HepG2 (cell line): ENCODE results near the gene VEZF1. TPM values are rescaled to one million over a fixed set of nuclear protein-coding genes. Genes with fewer than 3 reads are reported as not detected.

Experiments
- ARID2 ChIP-seq: sonication (generic); formaldehyde crosslinking; IDR thresholded peaks from 2 replicates; pipeline ENCODE4 v1.8.1; 2022; ENCODE audit warnings: mild to moderate bottlenecking, missing genetic modification reagents, borderline replicate concordance
- ARNTL ChIP-seq: sonication (generic); formaldehyde crosslinking; IDR thresholded peaks from 2 replicates; pipeline ENCODE4 v1.4.0; 2020; ENCODE audit warnings: mild to moderate bottlenecking, missing genetic modification reagents
- ATF7-NPFF ChIP-seq: sonication (generic); formaldehyde crosslinking; IDR thresholded peaks from 2 replicates; pipeline ENCODE4 v1.8.1; 2023; ENCODE audit warnings: mild to moderate bottlenecking, low read depth, missing genetic modification reagents, moderate library complexity
- CHD4 ChIP-seq: fragments of 200-600 bp; sonication (generic); IDR thresholded peaks from 2 replicates; pipeline ENCODE4 v1.7.0; 2017; ENCODE audit warnings: mild to moderate bottlenecking, low read length, borderline replicate concordance
- FOXP1 ChIP-seq, 2 experiments: fragments of 450-650 bp in 1 of 2; IDR thresholded peaks; 2 replicates each; pipeline ENCODE4 v1.6.1; 2017 to 2018; ENCODE audit warnings: antibody characterized with exemption in 1 of 2
- KDM1A ChIP-seq: IDR thresholded peaks from 2 replicates; pipeline ENCODE4 v1.6.1; 2016; ENCODE audit warnings: missing compliant biosample characterization
- KMT2A ChIP-seq: sonication (generic); formaldehyde crosslinking; IDR thresholded peaks from 2 replicates; pipeline ENCODE4 v1.4.0; 2020; ENCODE audit warnings: missing genetic modification reagents
- MBD4 ChIP-seq: IDR thresholded peaks from 2 replicates; pipeline ENCODE4 v1.6.1; 2012; ENCODE audit warnings: low read length, inconsistent platforms, borderline replicate concordance
- MEIS2 ChIP-seq: sonication (generic); formaldehyde crosslinking; IDR thresholded peaks from 2 replicates; pipeline ENCODE4 v1.9.0; 2021; ENCODE audit warnings: mild to moderate bottlenecking, missing genetic modification reagents
- NCOA2 ChIP-seq: sonication (generic); formaldehyde crosslinking; IDR thresholded peaks from 2 replicates; pipeline ENCODE4 v1.8.0; 2022; ENCODE audit warnings: inconsistent platforms
- NFIB ChIP-seq: sonication (generic); formaldehyde crosslinking; IDR thresholded peaks from 2 replicates; pipeline ENCODE4 v1.9.0; 2021; ENCODE audit warnings: missing genetic modification reagents, mild to moderate bottlenecking, borderline replicate concordance
- SOX5 ChIP-seq: IDR thresholded peaks from 2 replicates; pipeline ENCODE4 v1.6.1; 2016; ENCODE audit warnings: borderline replicate concordance
- SOX6 ChIP-seq, 2 experiments: fragments of 450-650 bp in 1 of 2; sonication (generic) in 1 of 2; formaldehyde crosslinking in 1 of 2; IDR thresholded peaks; 2 replicates each; pipeline versions ENCODE4 v1.4.0 to v1.6.1; 2017 to 2020; ENCODE audit warnings: antibody characterized with exemption in 1 of 2, mild to moderate bottlenecking in 1 of 2, missing genetic modification reagents in 1 of 2
- STAT5B ChIP-seq: sonication (generic); formaldehyde crosslinking; IDR thresholded peaks from 2 replicates; pipeline ENCODE4 v1.4.0; 2020; ENCODE audit warnings: missing genetic modification reagents
- SYNCRIP ChIP-seq: fragments of 200-400 bp; formaldehyde crosslinking; IDR thresholded peaks from 2 replicates; pipeline ENCODE4 v1.6.1; 2018; ENCODE audit warnings: mild to moderate bottlenecking, low read depth, low read length; ENCODE audit not compliant: insufficient read depth
- YEATS2 ChIP-seq: sonication (generic); formaldehyde crosslinking; IDR thresholded peaks from 2 replicates; pipeline ENCODE4 v1.4.0; 2020; ENCODE audit warnings: missing genetic modification reagents, borderline replicate concordance
- ZKSCAN1 ChIP-seq: fragments of 150-350 bp; IDR thresholded peaks from 2 replicates; pipeline ENCODE4 v1.6.1; 2014; ENCODE audit warnings: low read length
- ZMYM3 ChIP-seq: sonication (generic); formaldehyde crosslinking; IDR thresholded peaks from 2 replicates; pipeline ENCODE4 v1.5.1; 2020; ENCODE audit warnings: mild to moderate bottlenecking, missing genetic modification reagents
- ZNF124 ChIP-seq: sonication (generic); formaldehyde crosslinking; IDR thresholded peaks from 2 replicates; pipeline ENCODE4 v1.4.0; 2020; ENCODE audit warnings: missing genetic modification reagents
- ZNF282 ChIP-seq: fragments of 450-650 bp; IDR thresholded peaks from 2 replicates; pipeline ENCODE4 v1.6.1; 2018; ENCODE audit not compliant: partially characterized antibody
- ZNF337 ChIP-seq: sonication (generic); formaldehyde crosslinking; IDR thresholded peaks from 2 replicates; pipeline ENCODE4 v1.5.1; 2020; ENCODE audit warnings: missing genetic modification reagents, low read depth, mild to moderate bottlenecking, borderline replicate concordance
- ZNF678 ChIP-seq: sonication (generic); formaldehyde crosslinking; IDR thresholded peaks from 2 replicates; pipeline ENCODE4 v1.4.0; 2020; ENCODE audit warnings: mild to moderate bottlenecking, missing genetic modification reagents
- ZSCAN22 ChIP-seq: sonication (generic); formaldehyde crosslinking; IDR thresholded peaks from 2 replicates; pipeline ENCODE4 v1.4.0; 2020; ENCODE audit warnings: mild to moderate bottlenecking, missing genetic modification reagents
- polyA plus RNA-seq, 8 experiments: library from polyadenylated mRNA; depleted of rRNA in 3 of 8; stranded (reverse) in 7 of 8; unstranded in 1 of 8; fragments of >200 nt; fragmentation: Illumina TruSeq in 4 of 8; extraction: Trizol in 4 of 8; gene quantifications; 2 replicates each; pipeline versions ENCODE4 v1.2.1 to v1.2.3, GENCODE V29; 2011 to 2016; ENCODE audit warnings: low read depth in 4 of 8, missing spikeins in 1 of 8, mixed read lengths in 1 of 8; ENCODE audit not compliant: insufficient read depth in 1 of 8
- total RNA-seq, 5 experiments: library from RNA; depleted of rRNA; stranded (reverse); fragments of >200 nt; fragmentation: Illumina TruSeq; extraction: Trizol; gene quantifications; 2 replicates each; pipeline ENCODE4 v1.2.3, GENCODE V29; 2016; ENCODE audit warnings: low read depth in 1 of 5
- TF ChIP-seq, protein P1 (sequence below): sonication (generic); formaldehyde crosslinking; IDR thresholded peaks from 2 replicates; pipeline ENCODE4 v1.5.0; 2020; ENCODE audit warnings: mild to moderate bottlenecking, missing genetic modification reagents, borderline replicate concordance
- TF ChIP-seq, protein P2 (sequence below): sonication (generic); formaldehyde crosslinking; IDR thresholded peaks from 2 replicates; pipeline ENCODE4 v1.5.0; 2020; ENCODE audit warnings: missing genetic modification reagents
- TF ChIP-seq, protein P3 (sequence below): sonication (generic); formaldehyde crosslinking; IDR thresholded peaks from 2 replicates; pipeline ENCODE4 v1.4.0; 2020; ENCODE audit warnings: mild to moderate bottlenecking, missing genetic modification reagents, borderline replicate concordance

The VEZF1 gene
- total and polyA plus RNA-seq, 2 of the 13 experiments (the other 11 are each of a cell fraction or from before 2014, with no cell fraction given), result 45.9 to 49.7 TPM

DNA sequence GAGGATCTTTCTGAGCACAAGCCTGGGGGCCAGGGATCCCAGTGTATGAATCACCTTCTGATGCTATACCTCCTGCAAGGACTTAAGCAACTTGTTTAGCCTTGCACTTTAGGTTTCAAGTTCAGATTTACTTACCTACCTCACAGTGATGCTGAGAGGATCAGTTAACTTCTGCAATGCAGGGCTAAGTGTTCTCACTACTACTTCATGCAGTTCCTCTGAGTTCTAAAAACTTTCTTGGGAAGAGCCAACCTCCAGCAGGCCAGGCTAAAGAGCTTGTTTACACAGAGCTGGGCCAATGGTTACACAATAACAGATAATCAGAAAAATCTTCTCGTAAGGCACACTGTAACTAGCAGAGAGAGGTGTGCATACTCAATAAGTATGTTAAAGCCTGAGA is 13.0 kb downstream of the VEZF1 start (continued):
- no peak for TF ChIP-seq SYNCRIP
- TF ChIP-seq, protein P1, sequence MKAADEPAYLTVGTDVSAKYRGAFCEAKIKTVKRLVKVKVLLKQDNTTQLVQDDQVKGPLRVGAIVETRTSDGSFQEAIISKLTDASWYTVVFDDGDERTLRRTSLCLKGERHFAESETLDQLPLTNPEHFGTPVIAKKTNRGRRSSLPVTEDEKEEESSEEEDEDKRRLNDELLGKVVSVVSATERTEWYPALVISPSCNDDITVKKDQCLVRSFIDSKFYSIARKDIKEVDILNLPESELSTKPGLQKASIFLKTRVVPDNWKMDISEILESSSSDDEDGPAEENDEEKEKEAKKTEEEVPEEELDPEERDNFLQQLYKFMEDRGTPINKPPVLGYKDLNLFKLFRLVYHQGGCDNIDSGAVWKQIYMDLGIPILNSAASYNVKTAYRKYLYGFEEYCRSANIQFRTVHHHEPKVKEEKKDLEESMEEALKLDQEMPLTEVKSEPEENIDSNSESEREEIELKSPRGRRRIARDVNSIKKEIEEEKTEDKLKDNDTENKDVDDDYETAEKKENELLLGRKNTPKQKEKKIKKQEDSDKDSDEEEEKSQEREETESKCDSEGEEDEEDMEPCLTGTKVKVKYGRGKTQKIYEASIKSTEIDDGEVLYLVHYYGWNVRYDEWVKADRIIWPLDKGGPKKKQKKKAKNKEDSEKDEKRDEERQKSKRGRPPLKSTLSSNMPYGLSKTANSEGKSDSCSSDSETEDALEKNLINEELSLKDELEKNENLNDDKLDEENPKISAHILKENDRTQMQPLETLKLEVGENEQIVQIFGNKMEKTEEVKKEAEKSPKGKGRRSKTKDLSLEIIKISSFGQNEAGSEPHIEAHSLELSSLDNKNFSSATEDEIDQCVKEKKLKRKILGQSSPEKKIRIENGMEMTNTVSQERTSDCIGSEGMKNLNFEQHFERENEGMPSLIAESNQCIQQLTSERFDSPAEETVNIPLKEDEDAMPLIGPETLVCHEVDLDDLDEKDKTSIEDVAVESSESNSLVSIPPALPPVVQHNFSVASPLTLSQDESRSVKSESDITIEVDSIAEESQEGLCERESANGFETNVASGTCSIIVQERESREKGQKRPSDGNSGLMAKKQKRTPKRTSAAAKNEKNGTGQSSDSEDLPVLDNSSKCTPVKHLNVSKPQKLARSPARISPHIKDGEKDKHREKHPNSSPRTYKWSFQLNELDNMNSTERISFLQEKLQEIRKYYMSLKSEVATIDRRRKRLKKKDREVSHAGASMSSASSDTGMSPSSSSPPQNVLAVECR (CRISPR knock-in tag), result peak; percentile 19; the same call in 1 of the 2 replicates
- TF ChIP-seq KDM1A (CRISPR knock-in tag), result no peak
- peak; percentile 57; the same call in 1 of the 2 replicates for TF ChIP-seq KMT2A (CRISPR knock-in tag)
- TF ChIP-seq STAT5B, result no peak
- no peak for TF ChIP-seq SOX6 (IDR thresholded peaks at IDR 0.05)
- TF ChIP-seq SOX6 (CRISPR knock-in tag; IDR thresholded peaks at IDR 0.05), result peak; percentile 46; the same call in 1 of the 2 replicates
- TF ChIP-seq ZNF282, result no peak
- TF ChIP-seq NCOA2 (CRISPR knock-in tag), result peak; percentile 66
- TF ChIP-seq MEIS2 (CRISPR knock-in tag), result no peak
- no peak for TF ChIP-seq NFIB (CRISPR knock-in tag)
- TF ChIP-seq ARNTL (CRISPR knock-in tag), result no peak
- TF ChIP-seq ZNF124 (CRISPR knock-in tag), result 0 out of 2 replicates have a peak, but pooled peaks have one; percentile 54
- TF ChIP-seq, protein P2, sequence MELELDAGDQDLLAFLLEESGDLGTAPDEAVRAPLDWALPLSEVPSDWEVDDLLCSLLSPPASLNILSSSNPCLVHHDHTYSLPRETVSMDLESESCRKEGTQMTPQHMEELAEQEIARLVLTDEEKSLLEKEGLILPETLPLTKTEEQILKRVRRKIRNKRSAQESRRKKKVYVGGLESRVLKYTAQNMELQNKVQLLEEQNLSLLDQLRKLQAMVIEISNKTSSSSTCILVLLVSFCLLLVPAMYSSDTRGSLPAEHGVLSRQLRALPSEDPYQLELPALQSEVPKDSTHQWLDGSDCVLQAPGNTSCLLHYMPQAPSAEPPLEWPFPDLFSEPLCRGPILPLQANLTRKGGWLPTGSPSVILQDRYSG, result no peak
- TF ChIP-seq SOX5 (CRISPR knock-in tag), result peak; percentile 49; the same call in 1 of the 2 replicates
- no peak for TF ChIP-seq ZSCAN22 (CRISPR knock-in tag)
- peak; percentile 26; the same call in 1 of the 2 replicates for TF ChIP-seq YEATS2 (CRISPR knock-in tag)
- TF ChIP-seq MBD4, result no peak
- TF ChIP-seq ZNF678, result no peak
- TF ChIP-seq ZMYM3 (CRISPR knock-in tag), result no peak
- no peak for TF ChIP-seq ZNF337 (CRISPR knock-in tag)
- no peak for TF ChIP-seq ATF7-NPFF (CRISPR knock-in tag)
- TF ChIP-seq FOXP1 (IDR thresholded peaks at IDR 0.05), result no peak
- TF ChIP-seq FOXP1 (CRISPR knock-in tag; IDR thresholded peaks at IDR 0.05), result no peak
- TF ChIP-seq ZKSCAN1, result no peak
- TF ChIP-seq, protein P3, sequence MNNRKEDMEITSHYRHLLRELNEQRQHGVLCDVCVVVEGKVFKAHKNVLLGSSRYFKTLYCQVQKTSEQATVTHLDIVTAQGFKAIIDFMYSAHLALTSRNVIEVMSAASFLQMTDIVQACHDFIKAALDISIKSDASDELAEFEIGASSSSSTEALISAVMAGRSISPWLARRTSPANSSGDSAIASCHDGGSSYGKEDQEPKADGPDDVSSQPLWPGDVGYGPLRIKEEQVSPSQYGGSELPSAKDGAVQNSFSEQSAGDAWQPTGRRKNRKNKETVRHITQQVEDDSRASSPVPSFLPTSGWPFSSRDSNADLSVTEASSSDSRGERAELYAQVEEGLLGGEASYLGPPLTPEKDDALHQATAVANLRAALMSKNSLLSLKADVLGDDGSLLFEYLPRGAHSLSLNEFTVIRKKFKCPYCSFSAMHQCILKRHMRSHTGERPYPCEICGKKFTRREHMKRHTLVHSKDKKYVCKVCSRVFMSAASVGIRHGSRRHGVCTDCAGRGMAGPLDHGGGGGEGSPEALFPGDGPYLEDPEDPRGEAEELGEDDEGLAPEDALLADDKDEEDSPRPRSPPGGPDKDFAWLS, result no peak
- no peak for TF ChIP-seq ARID2
- no peak for TF ChIP-seq CHD4
